GM12878 (cell line): ENCODE measurements around the gene USP17L11. TPM values are rescaled to one million over a fixed set of nuclear protein-coding genes. Genes with fewer than 3 reads are reported as not detected.
"Not testable (repeated sequence)": the region's sequence is repeated elsewhere in the genome, so short reads cannot be mapped to it uniquely, and the experiment has no call there.

ENCODE experiments used
- ATAC-seq: fragments of 200-7000 bp; cut with Tn5 transposase; 3 replicates; pipeline ENCODE4 v1.9.1; 2020; ENCODE audit warnings: mild to moderate bottlenecking, moderate library complexity
- BruUV-seq: library from RNA; stranded (reverse); fragments of 400-500 nt; replicated peaks from 2 replicates; lab custom pipeline; 2021; lab: Mats Ljungman, UMichigan
- CTCF ChIA-PET: fragments of 300-600 bp; sonication (Branson Sonifier 250); formaldehyde crosslinking; extraction: SDS; loops from one replicate; lab custom pipeline; 2021; ENCODE audit warnings: inconsistent platforms; lab: Yijun Ruan, JAX
- POLR2A ChIA-PET: fragments of 350-600 bp; formaldehyde crosslinking; extraction: SDS; loops from one replicate; lab custom pipeline; 2021; ENCODE audit warnings: inconsistent platforms; lab: Charles Lee
- RAD21 ChIA-PET: fragments of 300-600 bp; sonication (Branson Sonifier 250); formaldehyde crosslinking; loops from one replicate; lab custom pipeline; 2023; ENCODE audit warnings: antibody characterized with exemption; ENCODE audit not compliant: unreplicated experiment; lab: Charles Lee
- SMC1A ChIA-PET: fragments of 300-600 bp; sonication (Branson Sonifier 250); formaldehyde crosslinking; loops from one replicate; lab custom pipeline; 2023; ENCODE audit not compliant: unreplicated experiment, uncharacterized antibody; lab: Charles Lee
- DNase-seq: peaks from one replicate; pipeline ENCODE4 v3.0.0-alpha.2; 2011; ENCODE audit warnings: low read depth, low spot score
- FAIRE-seq: peaks from 3 replicates; lab custom pipeline; 2011; peaks lifted over from hg19 to GRCh38; lab: Jason Lieb, UNC
- H2AFZ ChIP-seq: 2 replicates; pipeline ENCODE4 v1.6.0; 2011; ENCODE audit warnings: low read depth, low read length, control low read depth; ENCODE audit not compliant: control insufficient read depth
- H3K27ac ChIP-seq: 2 replicates; pipeline ENCODE4 v1.5.1; 2011; ENCODE audit warnings: control low read depth; ENCODE audit not compliant: control insufficient read depth, insufficient read depth
- H3K27me3 ChIP-seq, 2 experiments: replicated peaks in 1 of 2; 2 replicates each; pipeline versions ENCODE4 v1.6.0 to v1.6.1; 2011; ENCODE audit warnings: low read length in 1 of 2; ENCODE audit not compliant: control insufficient read depth in 2 of 2, insufficient read depth in 2 of 2
- H3K36me3 ChIP-seq, 2 experiments: 2 replicates each; pipeline ENCODE4 v1.5.1; 2011; ENCODE audit warnings: low read length in 1 of 2; ENCODE audit not compliant: control insufficient read depth in 2 of 2, insufficient read depth in 2 of 2
- H3K4me1 ChIP-seq: 2 replicates; pipeline ENCODE4 v1.6.1; 2011; ENCODE audit warnings: mild to moderate bottlenecking, low read length, moderate library complexity, mixed read lengths; ENCODE audit not compliant: control insufficient read depth, insufficient read depth
- H3K4me2 ChIP-seq: 2 replicates; pipeline ENCODE4 v1.6.0; 2011; ENCODE audit warnings: control low read depth; ENCODE audit not compliant: control insufficient read depth, insufficient read depth
- H3K4me3 ChIP-seq: fragments of 200-600 bp; sonication (generic); 2 replicates; pipeline ENCODE4 v1.5.1; 2016
- H3K79me2 ChIP-seq: 2 replicates; pipeline ENCODE4 v1.6.0; 2011; ENCODE audit warnings: low read length; ENCODE audit not compliant: control insufficient read depth, insufficient read depth
- H3K9ac ChIP-seq: 2 replicates; pipeline ENCODE4 v1.8.0; 2011; ENCODE audit warnings: low read length, control low read depth, mixed read lengths; ENCODE audit not compliant: control insufficient read depth, insufficient read depth
- H3K9me3 ChIP-seq: replicated peaks from 3 replicates; pipeline ENCODE4 v1.5.1; 2011; ENCODE audit warnings: mild to moderate bottlenecking, low read length; ENCODE audit not compliant: control insufficient read depth, insufficient read depth
- H4K20me1 ChIP-seq: 2 replicates; pipeline ENCODE4 v1.6.0; 2011; ENCODE audit not compliant: control insufficient read depth, insufficient read depth
- WGBS: methylation state at CpG from one replicate; pipeline ENCODE4 v1.1.6; 2016; ENCODE audit warnings: low lambda C conversion rate; ENCODE audit not compliant: insufficient replicate concordance, insufficient coverage; ENCODE audit errors: missing lambda C conversion rate; 5-methylcytosine and 5-hydroxymethylcytosine counted together
- in situ Hi-C: fragments of 300-500 bp; cut with MboI; formaldehyde crosslinking; loops from 9 replicates; pipeline ENCODE4 v1.14.3; 2018; ENCODE audit warnings: mixed read lengths
- intact Hi-C: fragments of 100-400 bp; cut with micrococcal nuclease; formaldehyde crosslinking; loops from one replicate; pipeline ENCODE4 v1.14.2; 2022; ENCODE audit not compliant: unreplicated experiment
- polyA plus RNA-seq, 11 experiments: library from polyadenylated mRNA; depleted of rRNA in 4 of 11; unstranded in 6 of 11; stranded (reverse) in 5 of 11; fragments of >200 nt; fragmentation: Nextera tagmentation in 4 of 11; fragmentation: Illumina TruSeq in 1 of 11; extraction: Ambion mirVana in 4 of 11; extraction: Trizol in 1 of 11; gene quantifications; 1 replicate in 1 of 11; 2 replicates in 10 of 11; pipeline versions ENCODE4 v1.2.1 to v1.2.3, GENCODE V29; 2011 to 2016; ENCODE audit warnings: inconsistent platforms in 2 of 11, missing spikeins in 2 of 11, low read depth in 1 of 11
- total RNA-seq, 4 experiments: library from RNA; depleted of rRNA in 3 of 4; stranded (reverse); fragments of >200 nt in 3 of 4; fragmentation: Illumina TruSeq in 1 of 4; extraction: Trizol in 1 of 4; gene quantifications; 2 replicates each; pipeline versions ENCODE4 v1.2.1 to v1.2.3, GENCODE V29; 2013 to 2021

Gene USP17L11
- total and polyA plus RNA-seq, 10 of the 15 experiments (the other 5 are each of a cell fraction or from before 2014, with no cell fraction given) = 0.25 to 0.62 (median 0.28) TPM; not detected in 7

- RAD21 ChIA-PET, H3K9me3 ChIP-seq, in situ Hi-C loops, H3K4me3 ChIP-seq, H3K27me3 ChIP-seq, DNase-seq, H3K4me2 ChIP-seq, POLR2A ChIA-PET, H4K20me1 ChIP-seq, H3K27ac ChIP-seq, CTCF ChIA-PET, H3K4me1 ChIP-seq, ATAC-seq, SMC1A ChIA-PET, H3K79me2 ChIP-seq, BruUV-seq, H2AFZ ChIP-seq, H3K9ac ChIP-seq, intact Hi-C loops, H3K36me3 ChIP-seq, FAIRE-seq: not testable (repeated sequence)
- WGBS = no CpG with 5 or more reads among the region's 13 CpGs
Measured at GRCh38 chr4:9210357-9210756, 4.8 kb upstream of the USP17L11 start, which contains the start of gene USP17L10. Gene USP17L10 (plus strand): TSS chr4:9210657. CDS start chr4:9210657, 0 bp downstream.

DNA sequence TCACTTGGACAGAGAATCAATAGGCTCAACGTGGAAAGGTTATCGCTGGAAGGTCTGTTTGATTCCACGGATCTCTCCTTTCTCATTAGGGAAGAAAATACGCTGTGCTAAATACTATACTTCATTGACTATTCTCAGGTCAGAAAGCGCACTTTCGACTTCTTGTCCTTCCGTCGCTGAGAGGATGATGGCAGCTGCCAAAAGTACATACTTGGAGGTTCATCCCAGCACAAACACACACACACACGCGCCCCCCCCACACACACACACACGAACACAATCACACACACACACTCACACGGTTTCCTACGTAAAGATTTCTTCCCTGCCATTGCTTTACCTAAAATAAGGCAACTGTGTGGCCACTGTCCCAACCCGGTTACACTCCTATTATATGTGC is 504 bp upstream of the USP17L11 start:
- H3K27me3 ChIP-seq, intact Hi-C loops, H3K79me2 ChIP-seq, BruUV-seq, POLR2A ChIA-PET, ATAC-seq, H4K20me1 ChIP-seq, H3K36me3 ChIP-seq, CTCF ChIA-PET, RAD21 ChIA-PET, H2AFZ ChIP-seq, FAIRE-seq, H3K27ac ChIP-seq, H3K9me3 ChIP-seq, in situ Hi-C loops, H3K9ac ChIP-seq, DNase-seq, H3K4me1 ChIP-seq, H3K4me3 ChIP-seq, H3K4me2 ChIP-seq, SMC1A ChIA-PET: not testable (repeated sequence)
- WGBS = 47% methylated on average over 10 of the region's 14 CpGs

DNA sequence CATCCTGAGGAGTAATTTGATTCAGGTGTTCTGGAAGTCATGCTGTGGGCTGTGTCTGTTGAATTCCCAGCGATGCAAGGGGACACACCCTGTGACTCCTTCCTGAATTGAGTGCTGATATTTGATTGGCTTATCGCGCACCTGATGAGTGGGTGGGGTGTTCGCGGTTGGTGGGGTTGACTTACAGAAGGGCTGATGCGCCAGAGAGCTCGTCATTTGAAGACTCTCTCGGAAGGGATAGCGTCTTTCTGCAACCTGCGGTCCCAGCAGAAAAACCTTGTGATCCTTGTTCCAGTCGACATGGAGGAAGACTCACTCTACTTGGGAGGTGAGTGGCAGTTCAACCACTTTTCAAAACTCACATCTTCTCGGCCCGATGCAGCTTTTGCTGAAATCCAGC is 4.6 kb downstream of the USP17L11 start, which contains the start of gene USP17L12:
USP17L12 (plus strand) TSS at position 301 of the 400 bp plus-strand sequence; CDS start at position 301, 0 bp downstream.
- FAIRE-seq, H3K27ac ChIP-seq, H3K4me3 ChIP-seq, H3K4me2 ChIP-seq, intact Hi-C loops, H3K36me3 ChIP-seq, BruUV-seq, RAD21 ChIA-PET, H3K27me3 ChIP-seq, SMC1A ChIA-PET, H3K9me3 ChIP-seq, H3K9ac ChIP-seq, H4K20me1 ChIP-seq, ATAC-seq, in situ Hi-C loops, H2AFZ ChIP-seq, DNase-seq, POLR2A ChIA-PET, H3K79me2 ChIP-seq, H3K4me1 ChIP-seq, CTCF ChIA-PET: not testable (repeated sequence)
- no CpG with 5 or more reads among the region's 13 CpGs for whole genome bisulfite sequencing

- H3K9ac ChIP-seq, POLR2A ChIA-PET, H3K4me2 ChIP-seq, CTCF ChIA-PET, DNase-seq, H4K20me1 ChIP-seq, H2AFZ ChIP-seq, in situ Hi-C loops, H3K27me3 ChIP-seq, RAD21 ChIA-PET, H3K27ac ChIP-seq, H3K36me3 ChIP-seq, H3K4me3 ChIP-seq, H3K4me1 ChIP-seq, SMC1A ChIA-PET, ATAC-seq, BruUV-seq, FAIRE-seq, H3K9me3 ChIP-seq, H3K79me2 ChIP-seq, intact Hi-C loops: not testable (repeated sequence)
- WGBS = no CpG with 5 or more reads among the region's 14 CpGs
Measured at GRCh38 chr4:9224596-9224995, 9.4 kb downstream of the USP17L11 start, which contains the start of gene USP17L13. Gene USP17L13 (plus strand): TSS chr4:9224896. CDS start chr4:9224896, 0 bp downstream.
